ENCODE results near the gene ZNF598.

Gene ZNF598

DNA sequence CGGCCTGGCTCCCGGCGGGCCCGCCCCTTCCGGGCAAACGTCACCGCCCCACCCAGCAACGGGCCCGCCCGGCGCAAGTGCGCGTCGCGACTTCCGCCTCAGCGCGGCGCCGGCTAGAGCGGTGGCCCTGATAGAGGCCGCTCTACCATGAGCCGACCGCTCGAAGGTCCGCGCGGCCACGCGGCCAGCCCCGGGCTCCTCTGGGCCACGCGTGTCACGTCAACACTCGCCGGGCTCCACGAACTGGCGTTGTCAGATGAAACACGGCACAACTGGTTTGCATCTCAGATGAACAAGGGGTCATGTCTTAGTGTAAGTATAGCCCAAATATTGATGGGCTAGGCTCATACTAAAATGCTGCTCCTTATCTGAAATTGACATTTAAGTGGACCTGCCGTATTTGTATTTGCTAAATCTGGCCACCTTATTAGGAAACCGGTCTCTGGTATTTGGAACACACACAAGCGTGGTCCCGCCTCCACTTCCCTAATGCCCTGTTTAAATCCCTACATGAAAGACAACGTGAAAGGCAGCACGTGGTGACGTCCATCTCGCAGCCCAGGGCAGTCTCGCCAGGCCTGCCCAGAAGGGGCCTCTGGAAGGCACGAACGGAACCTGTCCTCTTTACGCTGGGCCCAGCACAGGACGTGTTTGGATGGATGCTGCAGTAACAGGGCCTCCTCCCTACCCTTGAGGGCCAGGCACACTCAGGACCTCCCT is at the start of gene ZNF598:
Gene ZNF598, minus strand, starts transcription at position 31 of the 720 bp plus-strand sequence.
- DNase-seq (ENCODE audit: low read depth) = peak; percentile 70

DNA sequence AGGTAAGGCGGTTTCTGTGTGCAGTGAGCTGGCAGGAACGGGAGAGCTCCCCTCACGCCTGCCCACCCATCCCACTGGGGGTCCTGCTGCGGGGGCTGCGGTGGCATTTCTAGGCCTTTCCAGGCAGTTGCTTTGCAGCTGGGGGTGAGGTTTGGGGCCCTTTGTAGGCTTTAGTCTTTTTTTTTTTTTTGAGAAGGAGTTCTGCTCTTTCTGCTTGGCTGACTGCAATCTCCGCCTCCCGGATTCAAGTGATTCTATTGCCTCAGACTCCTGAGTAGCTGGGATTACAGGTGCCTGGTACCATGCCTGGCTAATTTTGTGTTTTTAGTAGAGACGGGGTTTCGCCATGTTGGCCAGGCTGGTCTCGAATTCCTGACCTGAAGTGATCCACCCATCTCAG is 49.3 kb upstream of the ZNF598 start:
- DNase-seq (ENCODE audit: low read depth) = no peak

DNA sequence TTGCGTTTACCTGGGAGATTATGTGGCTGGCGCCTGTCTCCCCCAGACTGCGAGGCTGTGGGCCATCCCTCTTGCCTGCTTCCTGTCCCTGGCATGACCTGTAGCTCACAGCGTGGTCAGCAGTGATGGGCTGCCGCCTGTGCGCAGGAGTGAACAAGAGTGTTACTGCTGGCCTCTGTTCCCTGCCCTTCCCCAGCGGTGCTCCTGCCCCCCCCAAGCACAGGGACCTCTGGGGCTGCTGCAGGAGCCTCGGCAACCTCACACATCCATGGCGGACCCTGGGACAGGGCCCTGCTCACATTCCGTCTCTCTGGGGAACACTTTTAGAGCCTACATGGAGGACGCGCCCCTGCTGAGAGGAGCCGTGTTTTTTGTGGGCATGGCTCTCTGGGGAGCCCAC is 48.8 kb upstream of the ZNF598 start:
- DNase-seq (ENCODE audit: low read depth) = no peak

DNA sequence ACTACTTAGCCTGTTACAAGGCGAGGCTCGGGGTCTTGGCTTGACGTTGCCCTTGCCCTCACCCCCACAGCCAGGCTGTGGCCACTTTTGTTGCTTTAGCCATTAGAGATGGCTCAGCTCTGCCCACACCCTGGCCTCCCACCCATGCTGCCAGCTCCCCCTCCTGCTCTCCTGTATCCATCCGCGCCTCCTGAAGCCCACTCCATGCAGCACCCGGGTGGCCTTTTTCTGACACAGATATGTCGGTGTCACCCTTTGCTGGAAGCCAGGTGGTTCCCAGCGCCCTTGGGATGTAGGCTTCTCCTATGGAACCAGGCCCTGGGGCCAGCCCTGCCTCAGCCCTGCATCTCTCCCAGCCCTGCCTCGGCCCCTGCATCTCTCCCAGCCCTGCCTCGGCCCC is 47.8 kb upstream of the ZNF598 start:
- no peak for DNase-seq (ENCODE audit: low read depth)

DNA sequence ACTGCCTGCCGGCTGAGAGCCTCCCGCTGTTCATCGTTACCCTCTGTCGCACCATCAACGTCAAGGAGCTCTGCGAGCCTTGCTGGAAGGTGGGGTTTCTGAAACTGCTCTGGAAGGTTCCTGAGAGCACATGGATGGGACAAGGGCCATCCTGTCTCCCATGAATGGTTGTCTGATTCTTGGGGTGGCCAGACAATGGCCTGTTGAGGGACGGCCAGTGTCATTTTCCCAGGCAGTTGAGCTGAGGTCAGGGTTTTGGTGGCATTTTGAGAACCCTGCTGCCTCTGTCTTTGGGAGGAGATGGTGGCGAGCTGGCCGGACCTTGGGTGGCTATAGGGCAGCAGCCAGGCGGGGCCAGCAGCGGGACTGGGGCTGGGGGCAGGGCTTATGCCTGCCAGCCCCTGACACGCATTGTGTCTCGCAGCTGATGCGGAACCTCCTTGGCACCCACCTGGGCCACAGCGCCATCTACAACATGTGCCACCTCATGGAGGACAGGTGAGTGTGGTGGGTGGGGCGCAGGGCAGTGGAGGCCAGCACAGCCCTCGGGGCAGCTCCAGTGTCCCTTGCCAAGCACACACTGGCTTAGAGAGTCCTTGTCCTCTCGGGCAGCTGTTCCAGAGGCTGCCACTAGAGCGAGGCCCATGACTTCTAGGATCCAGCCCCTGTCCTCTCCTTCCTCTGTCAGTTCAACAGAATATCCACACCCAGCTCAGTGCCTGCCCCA is 47.2 kb upstream of the ZNF598 start:
- DNase-seq (ENCODE audit: low read depth) = no peak

DNA sequence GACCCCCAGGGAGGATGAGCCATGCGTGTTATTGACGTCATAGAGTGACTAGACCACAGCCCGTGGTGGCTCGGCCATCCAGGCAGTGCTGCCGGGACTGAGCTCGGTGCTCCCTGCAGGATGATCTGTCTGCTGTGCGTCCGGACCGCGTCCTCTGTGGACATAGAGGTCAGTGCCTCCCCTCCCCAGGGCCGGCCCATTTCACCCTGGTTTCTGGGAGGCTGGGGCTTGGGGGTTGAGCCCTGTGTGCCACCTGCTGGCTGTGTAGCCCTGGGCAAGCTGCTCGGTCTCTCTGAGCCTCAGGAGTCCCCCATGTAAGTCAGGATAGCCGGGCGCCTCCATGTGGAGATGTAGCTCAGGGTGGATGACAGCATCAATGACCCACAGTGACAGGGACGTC is 46.5 kb upstream of the ZNF598 start:
- no peak for DNase-seq (ENCODE audit: low read depth)

DNA sequence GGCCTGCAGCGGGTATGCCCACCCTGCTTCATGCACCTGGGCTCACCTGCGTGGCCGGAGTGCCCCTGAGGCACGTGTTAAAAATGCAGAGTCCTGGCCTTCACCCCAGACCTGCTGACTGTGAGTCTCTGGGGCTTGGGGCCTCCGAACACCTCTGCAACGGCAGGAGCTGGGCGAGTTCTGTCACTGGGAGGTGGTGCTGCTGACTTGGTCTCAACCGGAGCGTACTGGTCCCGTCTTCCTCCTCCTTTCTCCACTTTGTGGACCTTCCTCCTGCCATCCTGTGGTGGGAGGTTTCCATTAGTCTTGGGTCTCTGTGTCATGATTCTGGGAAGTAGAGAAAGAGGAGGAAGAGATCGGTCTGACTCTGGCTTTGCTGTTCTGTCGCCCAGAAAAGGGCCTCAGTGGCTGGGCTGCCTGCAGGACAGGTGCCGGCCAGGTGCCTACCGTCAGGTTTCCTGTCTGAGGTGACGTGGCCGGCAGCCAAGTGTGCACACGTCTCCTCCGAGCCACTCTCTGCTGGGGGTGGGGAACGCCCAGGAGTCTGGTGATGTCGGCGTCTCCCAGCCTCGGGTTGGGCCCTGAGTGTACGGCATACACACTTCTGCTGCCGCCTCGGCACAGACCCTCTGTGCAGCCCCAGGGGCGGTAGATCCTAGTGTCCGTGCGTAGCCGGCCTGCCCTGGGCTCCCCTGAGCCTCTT is 45.1 kb upstream of the ZNF598 start:
- no peak for DNase-seq (ENCODE audit: low read depth)

DNA sequence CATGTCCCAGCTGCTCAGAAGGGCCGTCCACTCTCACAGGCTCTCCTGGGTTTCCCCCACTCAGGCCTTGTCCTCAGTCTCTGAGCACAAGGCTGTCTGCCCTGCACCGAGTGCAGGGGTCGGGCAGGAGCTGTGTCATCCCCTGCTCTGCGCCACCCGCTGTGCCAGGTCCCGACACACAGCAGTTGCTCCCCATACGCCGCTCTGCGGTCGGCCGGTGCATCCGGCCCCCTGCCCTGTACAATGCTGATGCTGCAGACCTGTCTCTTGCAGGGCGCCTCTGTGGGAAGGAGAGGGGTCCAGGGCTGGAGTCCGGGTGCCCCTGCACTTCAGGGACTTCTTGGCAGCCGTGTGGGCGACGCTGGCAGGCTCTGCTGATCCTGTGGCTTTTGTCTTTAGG is 44.3 kb upstream of the ZNF598 start:
- no peak for DNase-seq (ENCODE audit: low read depth)

DNA sequence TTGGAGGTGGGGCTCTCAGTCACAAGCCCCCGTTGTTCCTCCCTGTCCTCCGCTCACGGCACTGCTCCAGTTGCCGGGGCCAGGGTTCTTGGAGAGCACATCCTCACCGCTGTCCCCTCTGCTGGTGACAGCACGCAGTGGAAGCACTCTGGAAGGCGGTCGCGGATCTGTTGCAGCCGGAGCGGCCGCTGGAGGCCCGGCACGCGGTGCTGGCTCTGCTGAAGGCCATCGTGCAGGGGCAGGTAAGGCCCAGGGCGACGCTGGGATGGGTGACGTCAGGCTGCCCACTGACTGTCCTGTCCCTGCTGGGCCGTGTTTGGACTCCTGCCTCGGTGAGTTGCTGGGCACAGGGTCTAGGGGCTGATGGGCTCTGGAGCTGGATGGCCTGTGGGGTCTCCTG is 43.6 kb upstream of the ZNF598 start:
- no peak for DNase-seq (ENCODE audit: low read depth)

DNA sequence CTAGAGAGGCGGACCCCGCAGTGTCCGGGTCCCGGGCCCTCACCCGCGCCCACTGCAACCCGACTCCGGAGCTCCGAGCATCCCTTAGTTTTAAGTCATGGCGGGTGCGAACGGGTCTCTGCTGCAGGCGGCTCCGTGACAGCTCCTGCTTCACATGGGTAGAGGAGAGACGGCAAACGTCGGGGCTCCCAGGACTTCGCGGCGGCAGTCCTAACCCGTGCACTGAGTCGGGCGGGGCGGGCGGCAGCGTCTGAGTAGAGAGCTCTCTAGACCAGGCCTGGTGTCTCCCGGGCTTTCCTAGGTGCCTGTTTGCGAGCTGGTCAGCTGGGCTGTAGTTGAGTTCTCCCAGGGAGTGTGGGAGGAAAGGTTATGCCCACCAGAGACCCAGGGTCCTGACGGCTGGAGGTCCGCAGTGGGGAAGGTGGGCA is 38.5 kb upstream of the ZNF598 start:
- no peak for DNase-seq (ENCODE audit: low read depth)

DNA sequence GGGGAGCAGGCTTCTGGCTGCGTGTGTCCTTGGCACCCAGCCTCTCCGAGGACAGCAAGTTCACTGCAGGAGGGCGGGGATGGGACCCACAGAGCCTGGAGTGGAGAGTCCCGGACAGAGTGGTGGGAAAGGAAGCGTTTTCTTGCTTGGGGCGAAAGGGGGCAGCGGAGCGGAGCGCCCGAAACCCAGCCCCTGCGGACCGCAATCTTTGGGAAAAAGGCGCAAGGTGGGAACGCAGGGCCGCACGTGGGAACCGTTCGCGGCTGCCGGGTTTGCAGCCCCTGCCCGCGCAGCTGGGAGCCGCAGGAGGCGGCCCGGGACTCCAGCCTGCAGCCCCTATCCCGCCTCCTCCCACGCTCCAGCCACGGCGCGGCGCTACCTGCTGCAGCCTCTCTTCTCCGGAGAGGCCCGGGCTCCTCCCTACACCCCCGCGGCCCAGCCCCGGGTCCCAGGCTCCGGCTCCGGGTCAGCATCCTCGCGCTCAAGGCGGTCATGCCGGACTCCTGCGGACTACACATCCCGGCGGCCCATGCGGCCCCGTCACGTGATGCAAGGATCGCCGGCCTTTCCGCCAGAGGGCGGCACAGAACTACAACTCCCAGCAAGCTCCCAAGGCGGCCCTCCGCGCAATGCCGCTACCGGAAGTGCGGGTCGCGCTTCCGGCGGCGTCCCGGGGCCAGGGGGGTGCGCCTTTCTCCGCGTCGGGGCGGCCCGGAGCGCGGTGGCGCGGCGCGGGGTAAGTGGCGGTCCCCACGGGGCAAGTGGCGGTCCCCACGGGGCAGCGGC is 37.9 kb upstream of the ZNF598 start, which contains the start of the genes NTHL1 and TSC2:
Gene NTHL1, minus strand, starts transcription at position 505 of the 786 bp plus-strand sequence. Its CDS starts 11 bp downstream, at position 494.
Gene TSC2, plus strand, starts transcription at position 656 of the 786 bp plus-strand sequence. CDS start 631 bp downstream, outside the sequence.
- DNase-seq (ENCODE audit: low read depth) = peak; percentile 88

DNA sequence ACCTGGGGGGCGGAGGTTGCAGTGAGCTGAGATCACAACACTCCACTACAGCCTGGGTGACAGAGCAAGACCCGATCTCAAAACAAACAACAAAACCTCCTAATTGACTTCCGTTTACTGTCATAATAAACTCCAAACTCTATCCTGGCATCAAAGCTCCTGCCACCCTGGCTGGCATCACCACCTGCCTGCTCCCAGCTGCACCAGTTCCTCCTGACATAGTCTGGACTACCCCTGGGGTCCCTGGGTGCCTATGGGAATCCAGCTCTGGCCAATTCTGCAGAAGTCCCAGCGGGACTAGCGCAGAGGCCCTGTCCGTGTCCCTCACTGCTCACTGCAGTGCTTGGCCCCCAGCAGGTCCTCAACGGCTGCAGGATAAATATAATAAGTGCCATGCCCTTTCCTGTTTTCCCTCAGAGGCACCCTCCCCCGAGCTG is 37.3 kb upstream of the ZNF598 start:
- no peak for DNase-seq (ENCODE audit: low read depth)

DNA sequence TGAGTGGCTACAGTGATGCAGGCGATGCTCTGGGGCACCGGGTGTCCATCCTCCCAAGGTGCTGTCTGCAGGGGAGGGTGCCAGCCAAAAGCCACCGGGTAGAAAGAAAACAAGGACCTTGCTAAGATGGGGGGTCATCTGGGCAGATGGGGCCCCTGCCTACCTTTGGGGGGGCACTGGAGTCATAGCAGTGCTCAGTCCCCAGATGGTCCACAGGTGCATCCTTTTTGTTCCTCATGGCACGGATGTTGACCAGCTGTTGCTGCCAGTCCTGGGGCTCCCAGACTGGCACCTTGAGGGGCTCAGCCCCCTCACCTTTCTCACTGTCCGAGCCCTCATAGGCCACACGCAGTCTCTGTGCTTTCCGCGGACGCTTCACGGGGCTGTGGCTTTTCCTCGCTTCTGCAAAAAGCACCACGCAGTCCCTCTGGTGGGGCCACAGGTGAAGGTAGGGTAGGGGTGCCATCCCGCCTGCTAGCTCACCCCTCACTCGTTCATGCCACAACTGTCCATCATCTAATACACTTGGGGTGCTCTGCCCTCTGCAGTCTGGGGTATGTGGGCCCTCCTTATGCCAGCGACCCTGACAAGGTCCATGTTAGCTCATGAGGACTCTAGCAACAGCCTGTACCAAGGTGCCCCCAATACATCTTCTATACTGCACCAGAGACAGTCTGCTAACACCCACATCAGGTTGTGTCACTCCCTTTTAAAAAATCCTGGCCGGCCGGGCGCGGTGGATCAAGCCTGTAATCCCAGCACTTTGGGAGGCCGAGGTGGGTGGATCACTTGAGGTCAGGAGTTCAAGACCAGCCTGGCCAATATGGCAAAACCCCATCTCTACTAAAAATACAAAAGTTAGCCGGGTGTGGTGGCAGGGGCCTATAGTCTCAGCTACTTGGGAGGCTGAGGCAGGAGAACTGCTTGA is 36.6 kb upstream of the ZNF598 start:
- DNase-seq (ENCODE audit: low read depth) = no peak

DNA sequence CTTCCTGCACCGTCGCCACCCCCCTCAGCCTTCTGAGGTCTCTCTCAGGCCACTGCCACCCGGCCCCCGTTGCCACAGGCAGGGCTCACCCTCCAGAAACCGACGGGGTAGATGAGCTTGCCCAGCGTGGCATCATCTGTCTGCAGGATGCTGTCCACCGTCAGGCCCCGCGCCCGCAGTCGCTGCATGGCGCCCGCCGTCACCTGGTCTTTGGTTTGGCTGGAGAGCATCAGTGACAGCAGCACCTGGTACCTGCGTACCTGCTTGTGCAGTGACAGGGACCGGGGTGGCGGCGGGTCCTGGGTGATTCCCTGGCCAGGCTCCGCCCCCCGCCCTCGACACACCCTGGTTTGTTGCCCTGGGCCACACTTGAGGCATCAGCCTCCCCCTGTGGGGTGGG is 34.9 kb upstream of the ZNF598 start:
- no peak for DNase-seq (ENCODE audit: low read depth)

DNA sequence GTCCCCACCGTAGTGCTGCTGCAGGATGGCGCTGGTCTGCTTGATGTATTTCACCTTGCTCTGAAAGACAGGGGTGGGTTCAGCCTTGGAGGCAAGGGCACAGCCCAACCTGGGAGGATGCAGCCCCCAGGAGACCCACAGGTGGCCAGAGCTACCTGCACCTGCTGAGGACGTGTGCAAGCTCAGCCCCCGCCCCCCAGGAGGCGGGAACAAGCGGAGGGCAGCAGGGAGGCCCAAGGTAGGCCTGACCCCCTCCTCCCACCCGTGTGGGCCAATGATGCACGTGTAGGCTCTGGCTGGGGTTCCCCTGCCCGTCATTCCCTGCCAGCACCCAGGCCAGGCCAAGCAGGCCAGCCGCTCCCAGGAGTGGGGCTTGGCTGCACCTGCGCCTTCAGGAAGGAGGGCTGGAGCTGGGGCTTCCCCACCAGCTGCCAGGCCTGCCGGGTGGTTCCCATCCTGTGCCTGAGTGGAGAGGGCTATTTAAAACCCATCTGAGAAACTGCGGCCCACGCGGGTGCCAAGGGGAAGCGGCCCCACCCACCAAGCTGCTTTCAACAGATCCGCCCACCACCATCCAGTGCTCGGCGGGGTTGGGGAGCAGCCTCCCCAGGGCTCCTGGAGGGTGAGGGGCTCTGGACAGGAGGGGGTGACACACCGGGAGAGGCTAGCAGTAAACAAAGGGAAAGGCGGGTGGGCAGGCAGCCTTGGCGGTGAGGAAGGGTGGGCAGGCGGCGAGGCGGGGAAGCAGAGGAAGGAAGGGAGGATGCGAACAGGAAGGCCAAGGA is 34.2 kb upstream of the ZNF598 start:
- DNase-seq (ENCODE audit: low read depth) = no peak

DNA sequence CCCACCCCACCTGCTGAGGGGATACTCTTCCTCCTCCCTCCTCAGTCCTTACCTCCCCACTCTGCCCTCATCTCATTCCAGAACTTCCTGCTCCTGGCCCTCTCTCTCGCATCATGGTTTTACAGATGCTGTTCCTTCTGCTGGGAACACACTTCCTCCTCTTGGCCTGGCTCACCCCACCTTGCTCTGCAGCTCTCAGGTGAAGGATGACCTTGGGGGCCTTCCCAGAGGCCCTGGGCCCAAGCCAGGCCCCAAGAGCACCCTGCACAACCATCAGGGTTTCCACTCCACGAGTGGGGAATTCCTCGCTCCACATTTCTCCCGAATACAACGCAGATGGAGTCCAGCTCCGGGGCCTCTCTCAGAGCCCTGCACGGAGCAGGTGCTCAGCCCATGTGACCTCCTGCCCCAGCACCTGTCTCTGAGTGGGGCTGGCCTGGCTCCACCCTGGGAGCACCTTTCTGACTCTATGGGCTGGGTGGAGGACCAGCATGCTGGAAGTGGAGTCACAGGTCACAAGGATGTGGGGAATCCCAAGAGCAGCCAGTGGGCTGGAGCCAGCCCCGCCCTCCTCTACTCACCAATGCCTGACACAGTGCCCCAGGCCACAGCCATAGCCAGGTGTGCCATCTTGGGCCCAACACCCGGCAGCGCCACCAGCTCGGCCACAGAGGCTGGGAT is 33.5 kb upstream of the ZNF598 start:
- DNase-seq (ENCODE audit: low read depth) = no peak

DNA sequence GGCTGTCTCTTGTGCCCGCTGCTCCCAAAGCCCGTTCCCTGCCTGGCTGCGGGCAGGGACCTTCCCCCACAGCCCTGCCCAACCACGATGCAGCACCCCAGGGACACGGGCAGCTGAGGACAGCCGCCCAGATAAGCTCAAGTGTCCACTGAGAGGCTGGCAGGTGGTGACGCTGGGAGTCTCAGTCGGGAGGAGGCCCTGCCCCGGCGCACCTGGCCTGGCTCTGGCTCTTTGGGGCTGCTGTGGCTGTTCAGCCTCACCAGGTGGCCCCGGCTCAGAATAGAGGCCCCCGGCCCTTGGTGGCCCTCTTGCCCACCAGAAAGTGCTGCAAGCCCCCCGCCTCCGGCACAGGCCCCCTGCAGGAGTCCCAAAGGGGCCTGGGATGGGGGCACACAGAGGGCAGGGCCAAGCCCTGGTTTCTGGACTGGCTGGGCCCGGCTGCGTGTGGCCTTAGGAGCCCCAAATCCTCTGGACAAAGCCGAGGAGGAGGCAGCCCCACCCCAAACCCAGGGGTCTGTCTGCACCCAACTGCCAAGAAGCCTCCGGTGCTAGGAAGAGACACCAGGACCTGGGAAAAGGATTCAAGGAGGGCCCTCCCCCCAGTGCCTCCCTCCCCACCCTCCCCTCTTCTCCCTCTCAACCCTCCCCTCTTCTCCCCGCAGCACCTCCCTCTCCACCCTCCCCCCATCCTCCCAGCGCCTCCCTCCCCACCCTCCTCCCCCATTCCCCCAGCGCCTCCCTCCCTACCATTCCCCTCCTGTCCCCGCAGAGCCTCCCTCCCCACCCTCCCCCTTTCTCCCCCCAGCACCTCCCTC is 32.8 kb upstream of the ZNF598 start:
- DNase-seq (ENCODE audit: low read depth) = no peak

DNA sequence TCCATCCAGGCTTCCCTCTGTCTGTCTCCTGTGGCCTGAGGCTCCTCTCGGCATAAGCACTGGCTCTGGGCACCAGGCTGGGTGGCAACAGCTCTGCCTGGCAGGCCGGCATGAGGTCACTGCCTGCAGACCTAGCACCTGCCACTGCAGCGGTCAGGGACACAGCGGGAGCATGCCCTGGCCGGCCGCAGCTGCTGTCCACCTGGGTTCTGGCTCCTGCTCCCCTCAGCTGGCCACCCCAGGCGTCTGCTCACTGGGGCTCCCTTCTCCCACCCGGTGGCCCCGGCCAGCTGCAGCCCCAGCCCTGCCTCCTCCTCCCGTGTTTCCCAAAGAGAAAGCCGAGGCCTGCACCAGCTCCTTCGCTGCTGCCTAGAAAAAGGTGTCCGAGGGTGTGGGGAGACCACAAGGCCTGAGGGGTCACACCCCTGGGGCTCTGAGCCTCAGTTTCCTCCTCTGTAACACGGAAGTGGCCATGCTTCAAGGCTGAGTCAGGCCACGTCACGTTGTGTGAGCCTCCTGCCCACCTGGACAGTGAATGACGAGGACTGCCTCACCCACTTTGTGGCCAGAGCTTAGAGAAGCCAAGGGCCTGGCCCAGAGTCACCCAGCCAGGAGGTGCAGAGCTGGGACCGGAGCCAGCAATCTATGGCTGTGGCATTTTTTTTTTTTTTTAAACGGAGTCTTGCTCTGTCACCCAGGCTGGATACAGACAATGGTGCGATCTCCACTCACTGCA is 31.3 kb upstream of the ZNF598 start:
- DNase-seq (ENCODE audit: low read depth) = no peak

Measured in stimulated activated CD4-positive, alpha-beta T cell treated with anti-CD3 and anti-CD28 coated beads, Interleukin-2, amount 100 ng/mL, for 4 hours (primary cell).